ENCODE results near the gene SRSF3. TPM values are rescaled to one million over a fixed set of nuclear protein-coding genes. Genes with fewer than 3 reads are reported as not detected.
"Not testable (repeated sequence)": the region's sequence is repeated elsewhere in the genome, so short reads cannot be mapped to it uniquely, and the experiment has no call there.

Gene SRSF3
- total and polyA plus RNA-seq, 3 donors from 2014 or later = 180 to 289 (median 183) TPM

GRCh38 chr6:36610956-36611336 is 16.8 kb downstream of the SRSF3 start:
- Histone ChIP-seq H3K4me1 (peaks cover 20% of the 10 kb centered on the region), H3K36me3 (ENCODE audit: low read depth, missing control alignments) (no peaks in the 10 kb centered on the region), H3K27ac (no peak overlapping the region), H3K9me3 (no peaks in the 10 kb centered on the region), H3K27me3 (no peaks in the 10 kb centered on the region), H3K4me3 (no peak overlapping the region)
- TF ChIP-seq POLR2A (IDR thresholded peaks at IDR 0.05) (no peak), CTCF (IDR thresholded peaks at IDR 0.05) (no peak)
- intact Hi-C loops (cut with DNase I; ENCODE audit: low total_unique reads) = no loop called here
- no peak for DNase-seq
- 100% methylated on average over 1 of the region's 1 CpG for WGBS, 2 donors

DNA sequence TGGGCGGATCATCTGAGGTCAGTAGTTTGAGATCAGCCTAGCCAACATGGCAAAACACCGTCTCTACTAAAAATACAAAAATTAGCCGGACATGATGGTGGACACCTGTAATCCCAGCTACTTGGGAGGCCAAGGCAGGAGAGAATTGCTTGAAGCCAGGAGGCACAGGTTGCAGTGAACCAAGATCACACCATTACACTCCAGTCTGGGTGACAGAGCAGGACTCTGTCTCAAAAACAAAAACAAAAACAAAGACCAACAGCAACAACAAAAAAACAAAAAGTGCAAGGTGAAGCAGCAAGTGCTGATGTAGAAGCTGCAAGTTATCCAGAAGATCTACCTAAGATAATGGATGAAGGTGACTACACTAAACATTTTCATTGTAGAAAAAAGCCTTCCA is 17.5 kb downstream of the SRSF3 start:
- H3K36me3 ChIP-seq (ENCODE audit: low read depth, missing control alignments); H3K4me3 ChIP-seq; H3K9me3 ChIP-seq; H3K27ac ChIP-seq; DNase-seq; intact Hi-C loops (cut with DNase I; ENCODE audit: low total_unique reads); H3K27me3 ChIP-seq: not testable (repeated sequence)
- 87 to 90% methylated on average over 3 of the region's 3 CpGs for WGBS, 2 donors
- peaks cover 17% of the 10 kb centered on the region for H3K4me1 ChIP-seq

DNA sequence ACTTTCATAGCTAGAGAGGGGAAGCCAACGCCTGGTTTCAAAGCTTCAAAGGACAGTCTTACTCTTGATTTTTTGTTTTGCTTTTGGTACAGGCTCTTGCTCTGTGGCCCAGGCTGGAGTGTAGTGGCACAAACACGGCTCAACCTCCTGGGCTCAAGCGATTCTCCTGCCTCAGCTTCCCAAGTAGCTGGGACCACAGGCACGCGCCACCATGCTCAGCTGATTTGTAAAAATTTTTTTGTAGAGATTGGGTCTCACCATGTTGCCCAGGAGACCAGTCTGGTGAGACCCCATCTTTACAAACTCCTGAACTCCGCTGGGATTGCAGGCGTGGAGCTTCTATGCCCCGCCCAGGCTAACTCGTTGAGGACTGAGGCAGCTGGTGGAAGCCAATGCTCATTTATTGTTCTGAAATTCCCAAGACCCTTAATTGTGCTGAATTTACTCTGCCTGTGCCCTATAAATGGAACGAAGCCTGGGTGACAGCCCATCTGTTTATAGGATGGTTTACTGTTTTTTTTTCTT is 18.0 kb downstream of the SRSF3 start:
- Histone ChIP-seq H3K36me3 (ENCODE audit: low read depth, missing control alignments) (no peaks in the 10 kb centered on the region), H3K9me3 (no peaks in the 10 kb centered on the region), H3K4me1 (peaks cover 12% of the 10 kb centered on the region), H3K4me3 (no peak overlapping the region), H3K27me3 (no peaks in the 10 kb centered on the region), H3K27ac (no peak overlapping the region)
- intact Hi-C loops (cut with DNase I; ENCODE audit: low total_unique reads) = no loop called here
- 93 to 96% methylated on average over 10 of the region's 10 CpGs for WGBS, 2 donors
- DNase-seq = no peak
- no peak for TF ChIP-seq CTCF (IDR thresholded peaks at IDR 0.05)
- TF ChIP-seq POLR2A (IDR thresholded peaks at IDR 0.05) = no peak

DNA sequence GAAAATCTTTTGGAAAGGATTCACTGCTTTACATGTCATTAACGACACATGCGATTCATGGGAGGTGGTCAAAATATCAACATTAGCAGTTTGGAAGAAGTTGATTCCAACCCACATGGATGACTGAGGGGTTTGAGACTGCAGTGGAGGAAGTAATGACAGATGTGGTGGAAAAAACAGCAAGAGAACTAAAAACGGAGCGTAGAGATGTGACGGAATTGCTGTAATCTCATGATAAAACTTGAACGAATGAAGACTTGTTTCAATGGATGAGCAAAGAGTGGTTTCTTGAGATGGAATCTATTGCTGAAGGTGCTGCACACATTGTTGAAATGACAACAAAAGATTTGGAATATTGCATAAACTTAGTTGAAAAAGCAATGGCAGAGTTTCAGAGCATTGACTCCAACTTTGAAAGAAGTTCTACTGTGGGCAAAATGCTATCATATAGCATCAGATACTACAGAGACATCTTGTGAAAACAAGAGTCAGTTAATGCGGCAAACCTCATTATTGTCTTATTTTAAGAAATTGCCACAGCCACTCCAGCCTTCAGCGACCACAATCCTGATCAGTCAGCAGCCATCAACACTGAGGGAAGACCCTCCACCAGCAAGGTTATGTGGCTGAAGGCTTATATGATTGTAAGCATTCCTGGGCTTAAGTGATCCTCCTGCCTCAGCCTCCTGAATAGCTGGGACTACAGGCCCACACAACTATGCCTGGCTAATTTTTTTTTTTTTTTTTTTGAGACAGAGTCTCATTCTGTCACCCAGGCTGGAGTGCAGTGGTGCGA is 19.2 kb downstream of the SRSF3 start:
- no peak for TF ChIP-seq CTCF (IDR thresholded peaks at IDR 0.05)
- no peak for TF ChIP-seq POLR2A (IDR thresholded peaks at IDR 0.05)
- Histone ChIP-seq H3K27me3 (no peaks in the 10 kb centered on the region), H3K27ac (no peak overlapping the region), H3K9me3 (no peaks in the 10 kb centered on the region), H3K4me1 (peaks cover 8% of the 10 kb centered on the region), H3K36me3 (ENCODE audit: low read depth, missing control alignments) (no peaks in the 10 kb centered on the region), H3K4me3 (no peak overlapping the region)
- no peak for DNase-seq
- 89 to 91% methylated on average over 9 of the region's 9 CpGs for WGBS, 2 donors
- intact Hi-C loops (cut with DNase I; ENCODE audit: low total_unique reads) = no loop called here

DNA sequence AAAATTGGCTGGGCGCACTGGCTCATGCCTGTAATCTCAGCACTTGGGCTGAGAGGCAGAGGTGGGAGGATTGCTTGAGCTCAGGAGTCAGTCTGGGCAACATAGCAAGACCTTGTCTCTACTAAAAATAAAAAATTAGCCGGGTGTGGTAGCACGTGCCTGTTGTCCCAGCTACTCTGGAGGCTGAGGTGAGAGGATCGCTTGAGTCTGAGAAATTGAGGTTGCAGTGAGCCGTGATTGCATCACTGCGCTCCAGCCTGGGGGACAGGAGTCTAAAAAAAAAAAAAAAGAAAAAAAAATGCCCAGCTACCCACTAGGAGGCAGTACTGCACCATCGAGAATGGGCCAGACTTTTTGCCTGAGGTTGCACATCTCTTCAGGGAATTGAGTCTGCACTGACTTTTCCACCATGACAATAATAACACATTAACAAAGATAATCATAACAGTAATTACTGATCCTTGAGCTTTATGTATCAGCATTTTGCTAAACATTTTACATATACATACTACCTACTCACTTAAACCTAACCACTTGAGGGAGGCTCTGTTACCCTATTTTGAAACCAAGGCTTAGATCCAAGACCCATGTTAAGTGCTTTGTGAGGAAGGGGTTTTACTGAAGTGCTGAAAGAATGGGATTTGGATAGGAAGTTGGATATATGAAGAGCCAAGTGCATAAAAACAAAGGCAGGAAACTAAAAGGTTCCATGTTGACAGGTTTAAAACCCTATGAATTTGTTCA is 21.0 kb downstream of the SRSF3 start:
- H3K27me3 ChIP-seq = no peaks in the 10 kb centered on the region
- no peaks in the 10 kb centered on the region for H3K4me1 ChIP-seq
- no peak overlapping the region for H3K27ac ChIP-seq
- no peaks in the 10 kb centered on the region for H3K36me3 ChIP-seq (ENCODE audit: low read depth, missing control alignments)
- H3K9me3 ChIP-seq = no peaks in the 10 kb centered on the region
- TF ChIP-seq CTCF (IDR thresholded peaks at IDR 0.05) (peak; percentile 66 to 72 (median 68)), POLR2A (IDR thresholded peaks at IDR 0.05) (no peak)
- no peak overlapping the region for H3K4me3 ChIP-seq
- DNase-seq = peak; percentile 49
- intact Hi-C loops (cut with DNase I; ENCODE audit: low total_unique reads) = no loop called here
- WGBS, 2 donors = 37 to 46% methylated on average over 7 of the region's 7 CpGs

Measured in testis (tissue), 3 donors.